CD14-positive monocyte (primary cell): ENCODE results near the gene ACSM3. TPM values are rescaled to one million over a fixed set of nuclear protein-coding genes. Genes with fewer than 3 reads are reported as not detected.
A peak's percentile ranks its signal among the peaks of the same experiment; 100 is the strongest.

Source experiments
- DNase-seq, 3 donors: peaks; one replicate each; pipeline ENCODE4 v3.0.0-alpha.2; 2011 to 2022
- H2AFZ ChIP-seq: 2 replicates; pipeline ENCODE4 v1.6.0; 2012; ENCODE audit warnings: mild to moderate bottlenecking, low read depth, low read length, inconsistent platforms; ENCODE audit not compliant: insufficient read depth, poor library complexity, severe bottlenecking
- H3K27ac ChIP-seq, 2 donors: 1 replicate in 1 of 2; 2 replicates in 1 of 2; pipeline ENCODE4 v1.5.1; 2012 to 2013; ENCODE audit warnings: low read length in 2 of 2, control low read depth in 1 of 2, inconsistent platforms in 1 of 2, low read depth in 1 of 2, mild to moderate bottlenecking in 1 of 2
- H3K27me3 ChIP-seq, 2 donors: one replicate each; pipeline versions ENCODE4 v1.6.0 to v1.6.1; 2011 to 2013; ENCODE audit warnings: low read length in 2 of 2; ENCODE audit not compliant: control insufficient read depth in 2 of 2, insufficient read depth in 2 of 2
- H3K36me3 ChIP-seq, 2 donors: replicated peaks in 1 of 2; 1 replicate in 1 of 2; 2 replicates in 1 of 2; pipeline versions ENCODE4 v1.5.1 to v1.6.1; 2012 to 2013; ENCODE audit warnings: low read length in 2 of 2, control low read depth in 1 of 2, inconsistent platforms in 1 of 2, mild to moderate bottlenecking in 1 of 2; ENCODE audit not compliant: insufficient read depth in 2 of 2, control insufficient read depth in 1 of 2
- H3K4me1 ChIP-seq, 2 donors: 1 replicate in 1 of 2; 2 replicates in 1 of 2; pipeline versions ENCODE4 v1.5.1 to v1.6.1; 2012 to 2013; ENCODE audit warnings: low read length in 2 of 2, control low read depth in 1 of 2, inconsistent platforms in 1 of 2, mild to moderate bottlenecking in 1 of 2, moderate library complexity in 1 of 2; ENCODE audit not compliant: insufficient read depth in 2 of 2, control insufficient read depth in 1 of 2
- H3K4me2 ChIP-seq: replicated peaks from 2 replicates; pipeline ENCODE3; 2012; ENCODE audit warnings: low read length, moderate library complexity, mild to moderate bottlenecking; ENCODE audit not compliant: poor library complexity, severe bottlenecking; ENCODE audit errors: extremely low read depth
- H3K4me3 ChIP-seq, 3 experiments: fragments of 200-600 bp in 1 of 3; sonication (generic) in 1 of 3; replicated peaks in 1 of 3; 1 replicate in 2 of 3; 2 replicates in 1 of 3; pipeline ENCODE4 v1.5.1; 2011 to 2013; ENCODE audit warnings: low read length in 3 of 3, mild to moderate bottlenecking in 3 of 3, control low read depth in 2 of 3, low read depth in 2 of 3, inconsistent platforms in 1 of 3, moderate library complexity in 1 of 3
- H3K79me2 ChIP-seq: 2 replicates; pipeline ENCODE4 v1.6.0; 2012; ENCODE audit warnings: mild to moderate bottlenecking, control low read depth, inconsistent platforms, low read length, moderate library complexity; ENCODE audit not compliant: insufficient read depth
- H3K9ac ChIP-seq: 2 replicates; pipeline ENCODE4 v1.6.0; 2017; ENCODE audit warnings: low read length, mild to moderate bottlenecking; ENCODE audit not compliant: insufficient read depth, poor library complexity, severe bottlenecking
- H3K9me3 ChIP-seq, 2 donors: replicated peaks in 1 of 2; 1 replicate in 1 of 2; 2 replicates in 1 of 2; pipeline versions ENCODE4 v1.5.1 to v1.6.1; 2012 to 2013; ENCODE audit warnings: low read length in 2 of 2, control low read depth in 1 of 2; ENCODE audit not compliant: control insufficient read depth in 1 of 2, insufficient read depth in 1 of 2
- H4K20me1 ChIP-seq: 2 replicates; pipeline ENCODE4 v1.6.0; 2012; ENCODE audit warnings: mild to moderate bottlenecking, low read length, control low read depth, moderate library complexity; ENCODE audit not compliant: insufficient read depth
- H3K27ac Mint-ChIP-seq, 7 donors: one replicate each; pipeline ENCODE4 v1.8.0; 2020; ENCODE audit warnings: mild to moderate bottlenecking in 7 of 7, mixed read lengths in 7 of 7, moderate library complexity in 6 of 7, inconsistent platforms in 2 of 7
- H3K27me3 Mint-ChIP-seq, 3 donors: one replicate each; pipeline ENCODE4 v1.8.0; 2021 to 2022; ENCODE audit warnings: low read depth in 3 of 3, mild to moderate bottlenecking in 3 of 3, mixed read lengths in 3 of 3, moderate library complexity in 3 of 3, inconsistent platforms in 1 of 3
- H3K36me3 Mint-ChIP-seq, 2 donors: one replicate each; pipeline ENCODE4 v1.8.0; 2020; ENCODE audit warnings: mixed read lengths in 2 of 2, inconsistent platforms in 1 of 2, mild to moderate bottlenecking in 1 of 2
- H3K4me1 Mint-ChIP-seq: one replicate; pipeline ENCODE4 v1.8.0; 2020; ENCODE audit warnings: mild to moderate bottlenecking, mixed read lengths
- H3K4me3 Mint-ChIP-seq, 2 donors: one replicate each; pipeline ENCODE4 v1.8.0; 2020; ENCODE audit warnings: mild to moderate bottlenecking in 2 of 2, mixed read lengths in 2 of 2, moderate library complexity in 1 of 2
- H3K9me3 Mint-ChIP-seq, 7 donors: one replicate each; pipeline ENCODE4 v1.8.0; 2020 to 2022; ENCODE audit warnings: mixed read lengths in 7 of 7, mild to moderate bottlenecking in 6 of 7, moderate library complexity in 6 of 7, inconsistent platforms in 2 of 7
- WGBS: methylation state at CpG from one replicate; pipeline ENCODE4 v1.1.5; 2013; ENCODE audit warnings: missing lambda C conversion rate; ENCODE audit not compliant: insufficient coverage; 5-methylcytosine and 5-hydroxymethylcytosine counted together
- intact Hi-C, 2 donors: fragments of 100-400 bp; cut with micrococcal nuclease; formaldehyde crosslinking; loops; one replicate each; pipeline versions ENCODE4 v1.15.0 to v1.15.1; 2023
- polyA plus RNA-seq, 3 donors: library from polyadenylated mRNA; depleted of rRNA in 1 of 3; unstranded in 2 of 3; stranded (reverse) in 1 of 3; fragments of 300-500 nt in 2 of 3; fragments of >200 nt in 1 of 3; fragmentation: Illumina TruSeq in 2 of 3; gene quantifications; 1 replicate in 2 of 3; 2 replicates in 1 of 3; pipeline ENCODE4 v1.2.3, GENCODE V29; 2012 to 2021
- TF ChIP-seq, protein P1 (sequence below): fragments of 200-600 bp; IDR thresholded peaks from one replicate; pipeline ENCODE4 v1.8.0; 2022; ENCODE audit warnings: antibody characterized with exemption, mild to moderate bottlenecking

The ACSM3 gene
- polyA plus RNA-seq, 3 donors, result 1.6 to 5.1 (median 1.9) TPM

DNA sequence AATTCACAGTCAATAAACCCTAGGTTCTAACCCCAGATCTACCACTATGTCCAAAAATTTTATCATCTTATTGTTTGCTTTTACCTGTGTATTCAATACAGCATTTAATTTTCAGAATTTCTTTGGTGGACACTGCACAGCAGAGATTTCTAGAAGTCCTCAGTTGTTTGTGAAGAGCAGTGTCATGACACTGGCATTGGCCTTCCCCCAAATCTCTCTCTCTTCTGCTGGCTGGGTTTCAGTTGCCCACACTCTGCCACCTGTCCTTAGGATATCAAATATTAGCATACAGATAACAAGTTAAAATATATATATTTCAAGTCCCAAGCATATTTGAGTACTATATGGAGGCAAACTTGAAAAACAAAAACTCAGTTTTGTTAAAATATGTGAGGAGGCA lies 20.2 kb upstream of the ACSM3 start:
- H3K27ac ChIP-seq, result no peak overlapping the region
- H3K79me2 ChIP-seq, result peaks cover 27% of the 10 kb centered on the region
- Mint-ChIP-seq H3K4me3 (no peak overlapping the region), H3K4me1 (peaks cover 50% of the 10 kb centered on the region), H3K27ac (no peak overlapping the region), H3K27me3 (no peaks in the 10 kb centered on the region), H3K9me3 (peaks cover 2 to 23% (median 15%) of the 10 kb centered on the region in 7 donors), H3K36me3 (peaks cover 8 to 15% of the 10 kb centered on the region in 2 donors)
- no peak overlapping the region for H3K4me3 ChIP-seq
- TF ChIP-seq, protein P1, sequence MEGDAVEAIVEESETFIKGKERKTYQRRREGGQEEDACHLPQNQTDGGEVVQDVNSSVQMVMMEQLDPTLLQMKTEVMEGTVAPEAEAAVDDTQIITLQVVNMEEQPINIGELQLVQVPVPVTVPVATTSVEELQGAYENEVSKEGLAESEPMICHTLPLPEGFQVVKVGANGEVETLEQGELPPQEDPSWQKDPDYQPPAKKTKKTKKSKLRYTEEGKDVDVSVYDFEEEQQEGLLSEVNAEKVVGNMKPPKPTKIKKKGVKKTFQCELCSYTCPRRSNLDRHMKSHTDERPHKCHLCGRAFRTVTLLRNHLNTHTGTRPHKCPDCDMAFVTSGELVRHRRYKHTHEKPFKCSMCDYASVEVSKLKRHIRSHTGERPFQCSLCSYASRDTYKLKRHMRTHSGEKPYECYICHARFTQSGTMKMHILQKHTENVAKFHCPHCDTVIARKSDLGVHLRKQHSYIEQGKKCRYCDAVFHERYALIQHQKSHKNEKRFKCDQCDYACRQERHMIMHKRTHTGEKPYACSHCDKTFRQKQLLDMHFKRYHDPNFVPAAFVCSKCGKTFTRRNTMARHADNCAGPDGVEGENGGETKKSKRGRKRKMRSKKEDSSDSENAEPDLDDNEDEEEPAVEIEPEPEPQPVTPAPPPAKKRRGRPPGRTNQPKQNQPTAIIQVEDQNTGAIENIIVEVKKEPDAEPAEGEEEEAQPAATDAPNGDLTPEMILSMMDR, result no peak
- peaks cover 60 to 69% of the 10 kb centered on the region in 2 donors for H3K4me1 ChIP-seq
- no peak overlapping the region for H3K4me2 ChIP-seq
- H3K9ac ChIP-seq, result no peak overlapping the region
- H3K36me3 ChIP-seq, result peaks cover 3 to 6% of the 10 kb centered on the region in 2 donors
- no peak for DNase-seq
- peaks cover 24% of the 10 kb centered on the region for H4K20me1 ChIP-seq
- intact Hi-C loops, result loop anchor here in 1 of 2 donors (10.0 kb wide), 1 partner anchor 151 kb away; no protein-coding TSS in a partner anchor
- H3K27me3 ChIP-seq, result no peaks in the 10 kb centered on the region
- no peak overlapping the region for H2AFZ ChIP-seq
- H3K9me3 ChIP-seq, result peaks cover 0 to 16% of the 10 kb centered on the region in 2 donors

DNA sequence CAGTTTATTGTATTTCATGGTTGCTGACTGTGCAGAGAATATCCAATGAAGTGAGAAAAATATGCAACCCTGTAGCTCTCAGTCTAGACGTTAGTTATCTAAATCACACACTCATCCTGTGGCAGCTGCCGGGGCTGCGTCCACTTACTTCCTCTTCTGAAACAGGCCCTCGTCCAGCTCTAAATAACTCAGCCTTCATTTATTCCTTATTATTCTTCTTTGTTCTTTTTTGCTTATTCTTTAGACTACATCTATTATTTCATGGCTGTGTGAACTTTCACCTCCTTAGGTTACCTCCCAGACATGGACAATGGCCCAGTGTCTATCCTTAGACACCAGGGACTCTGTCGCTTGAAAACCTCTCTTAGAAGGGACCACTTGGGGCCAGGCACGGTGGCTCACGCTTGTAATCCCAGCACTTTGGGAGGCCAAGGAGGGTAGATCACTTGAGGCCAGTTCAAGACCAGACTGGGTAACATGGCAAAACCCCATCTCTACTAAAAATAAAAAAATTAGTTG lies 18.8 kb upstream of the ACSM3 start:
- peaks cover 0 to 16% of the 10 kb centered on the region in 2 donors for H3K9me3 ChIP-seq
- no peaks in the 10 kb centered on the region for H3K27me3 Mint-ChIP-seq
- DNase-seq, result peak; percentile 57 to 63 (median 59)
- peaks cover 13% of the 10 kb centered on the region for H3K79me2 ChIP-seq
- no CpG with 5 or more reads among the region's 7 CpGs for WGBS
- peak overlapping the region; percentile 42 for H3K4me2 ChIP-seq
- H2AFZ ChIP-seq, result peak overlapping the region; percentile 49
- peaks cover 11% of the 10 kb centered on the region for H4K20me1 ChIP-seq
- H3K9ac ChIP-seq, result no peak overlapping the region
- peaks cover 57 to 68% of the 10 kb centered on the region in 2 donors for H3K4me1 ChIP-seq
- H3K9me3 Mint-ChIP-seq, result peaks cover 2 to 25% (median 15%) of the 10 kb centered on the region in 7 donors
- peaks cover 4 to 12% of the 10 kb centered on the region in 2 donors for H3K36me3 Mint-ChIP-seq
- TF ChIP-seq, protein P1, result no peak
- peak overlapping the region in 1 of 3 experiments; percentile 3 for H3K4me3 ChIP-seq
- no peaks in the 10 kb centered on the region for H3K36me3 ChIP-seq
- no peaks in the 10 kb centered on the region for H3K27me3 ChIP-seq
- peaks cover 48% of the 10 kb centered on the region for H3K4me1 Mint-ChIP-seq
- H3K4me3 Mint-ChIP-seq, result peak overlapping the region in 1 of 2 donors; percentile 55
- H3K27ac ChIP-seq, result peak overlapping the region; percentile 27 to 90
- intact Hi-C loops, result loop anchor here in 1 of 2 donors (10.0 kb wide), 1 partner anchor 150 kb away; no protein-coding TSS in a partner anchor
- peak overlapping the region; percentile 3 to 92 (median 88) for H3K27ac Mint-ChIP-seq
